CD14-positive monocyte (primary cell): Measurements from ENCODE around the gene FAM193A. TPM values are rescaled to one million over a fixed set of nuclear protein-coding genes. Genes with fewer than 3 reads are reported as not detected.

Experiments
- DNase-seq, 3 donors: peaks; one replicate each; pipeline ENCODE4 v3.0.0-alpha.2; 2011 to 2022
- H2AFZ ChIP-seq: 2 replicates; pipeline ENCODE4 v1.6.0; 2012; ENCODE audit warnings: mild to moderate bottlenecking, low read depth, low read length, inconsistent platforms; ENCODE audit not compliant: insufficient read depth, poor library complexity, severe bottlenecking
- H3K27ac ChIP-seq, 2 donors: 1 replicate in 1 of 2; 2 replicates in 1 of 2; pipeline ENCODE4 v1.5.1; 2012 to 2013; ENCODE audit warnings: low read length in 2 of 2, control low read depth in 1 of 2, inconsistent platforms in 1 of 2, low read depth in 1 of 2, mild to moderate bottlenecking in 1 of 2
- H3K27me3 ChIP-seq, 2 donors: one replicate each; pipeline versions ENCODE4 v1.6.0 to v1.6.1; 2011 to 2013; ENCODE audit warnings: low read length in 2 of 2; ENCODE audit not compliant: control insufficient read depth in 2 of 2, insufficient read depth in 2 of 2
- H3K36me3 ChIP-seq, 2 donors: replicated peaks in 1 of 2; 1 replicate in 1 of 2; 2 replicates in 1 of 2; pipeline versions ENCODE4 v1.5.1 to v1.6.1; 2012 to 2013; ENCODE audit warnings: low read length in 2 of 2, control low read depth in 1 of 2, inconsistent platforms in 1 of 2, mild to moderate bottlenecking in 1 of 2; ENCODE audit not compliant: insufficient read depth in 2 of 2, control insufficient read depth in 1 of 2
- H3K4me1 ChIP-seq, 2 donors: 1 replicate in 1 of 2; 2 replicates in 1 of 2; pipeline versions ENCODE4 v1.5.1 to v1.6.1; 2012 to 2013; ENCODE audit warnings: low read length in 2 of 2, control low read depth in 1 of 2, inconsistent platforms in 1 of 2, mild to moderate bottlenecking in 1 of 2, moderate library complexity in 1 of 2; ENCODE audit not compliant: insufficient read depth in 2 of 2, control insufficient read depth in 1 of 2
- H3K4me2 ChIP-seq: replicated peaks from 2 replicates; pipeline ENCODE3; 2012; ENCODE audit warnings: low read length, moderate library complexity, mild to moderate bottlenecking; ENCODE audit not compliant: poor library complexity, severe bottlenecking; ENCODE audit errors: extremely low read depth
- H3K4me3 ChIP-seq, 3 experiments: fragments of 200-600 bp in 1 of 3; sonication (generic) in 1 of 3; replicated peaks in 1 of 3; 1 replicate in 2 of 3; 2 replicates in 1 of 3; pipeline ENCODE4 v1.5.1; 2011 to 2013; ENCODE audit warnings: low read length in 3 of 3, mild to moderate bottlenecking in 3 of 3, control low read depth in 2 of 3, low read depth in 2 of 3, inconsistent platforms in 1 of 3, moderate library complexity in 1 of 3
- H3K79me2 ChIP-seq: 2 replicates; pipeline ENCODE4 v1.6.0; 2012; ENCODE audit warnings: mild to moderate bottlenecking, control low read depth, inconsistent platforms, low read length, moderate library complexity; ENCODE audit not compliant: insufficient read depth
- H3K9ac ChIP-seq: 2 replicates; pipeline ENCODE4 v1.6.0; 2017; ENCODE audit warnings: low read length, mild to moderate bottlenecking; ENCODE audit not compliant: insufficient read depth, poor library complexity, severe bottlenecking
- H3K9me3 ChIP-seq, 2 donors: replicated peaks in 1 of 2; 1 replicate in 1 of 2; 2 replicates in 1 of 2; pipeline versions ENCODE4 v1.5.1 to v1.6.1; 2012 to 2013; ENCODE audit warnings: low read length in 2 of 2, control low read depth in 1 of 2; ENCODE audit not compliant: control insufficient read depth in 1 of 2, insufficient read depth in 1 of 2
- H4K20me1 ChIP-seq: 2 replicates; pipeline ENCODE4 v1.6.0; 2012; ENCODE audit warnings: mild to moderate bottlenecking, low read length, control low read depth, moderate library complexity; ENCODE audit not compliant: insufficient read depth
- H3K27ac Mint-ChIP-seq, 7 donors: one replicate each; pipeline ENCODE4 v1.8.0; 2020; ENCODE audit warnings: mild to moderate bottlenecking in 7 of 7, mixed read lengths in 7 of 7, moderate library complexity in 6 of 7, inconsistent platforms in 2 of 7
- H3K27me3 Mint-ChIP-seq, 3 donors: one replicate each; pipeline ENCODE4 v1.8.0; 2021 to 2022; ENCODE audit warnings: low read depth in 3 of 3, mild to moderate bottlenecking in 3 of 3, mixed read lengths in 3 of 3, moderate library complexity in 3 of 3, inconsistent platforms in 1 of 3
- H3K36me3 Mint-ChIP-seq, 2 donors: one replicate each; pipeline ENCODE4 v1.8.0; 2020; ENCODE audit warnings: mixed read lengths in 2 of 2, inconsistent platforms in 1 of 2, mild to moderate bottlenecking in 1 of 2
- H3K4me1 Mint-ChIP-seq: one replicate; pipeline ENCODE4 v1.8.0; 2020; ENCODE audit warnings: mild to moderate bottlenecking, mixed read lengths
- H3K4me3 Mint-ChIP-seq, 2 donors: one replicate each; pipeline ENCODE4 v1.8.0; 2020; ENCODE audit warnings: mild to moderate bottlenecking in 2 of 2, mixed read lengths in 2 of 2, moderate library complexity in 1 of 2
- H3K9me3 Mint-ChIP-seq, 7 donors: one replicate each; pipeline ENCODE4 v1.8.0; 2020 to 2022; ENCODE audit warnings: mixed read lengths in 7 of 7, mild to moderate bottlenecking in 6 of 7, moderate library complexity in 6 of 7, inconsistent platforms in 2 of 7
- WGBS: methylation state at CpG from one replicate; pipeline ENCODE4 v1.1.5; 2013; ENCODE audit warnings: missing lambda C conversion rate; ENCODE audit not compliant: insufficient coverage; 5-methylcytosine and 5-hydroxymethylcytosine counted together
- intact Hi-C, 2 donors: fragments of 100-400 bp; cut with micrococcal nuclease; formaldehyde crosslinking; loops; one replicate each; pipeline versions ENCODE4 v1.15.0 to v1.15.1; 2023
- polyA plus RNA-seq, 3 donors: library from polyadenylated mRNA; depleted of rRNA in 1 of 3; unstranded in 2 of 3; stranded (reverse) in 1 of 3; fragments of 300-500 nt in 2 of 3; fragments of >200 nt in 1 of 3; fragmentation: Illumina TruSeq in 2 of 3; gene quantifications; 1 replicate in 2 of 3; 2 replicates in 1 of 3; pipeline ENCODE4 v1.2.3, GENCODE V29; 2012 to 2021
- TF ChIP-seq, protein P1 (sequence below): fragments of 200-600 bp; IDR thresholded peaks from one replicate; pipeline ENCODE4 v1.8.0; 2022; ENCODE audit warnings: antibody characterized with exemption, mild to moderate bottlenecking

Gene FAM193A
- polyA plus RNA-seq, 3 donors: 0.66 to 11.8 (median 0.82) TPM

DNA sequence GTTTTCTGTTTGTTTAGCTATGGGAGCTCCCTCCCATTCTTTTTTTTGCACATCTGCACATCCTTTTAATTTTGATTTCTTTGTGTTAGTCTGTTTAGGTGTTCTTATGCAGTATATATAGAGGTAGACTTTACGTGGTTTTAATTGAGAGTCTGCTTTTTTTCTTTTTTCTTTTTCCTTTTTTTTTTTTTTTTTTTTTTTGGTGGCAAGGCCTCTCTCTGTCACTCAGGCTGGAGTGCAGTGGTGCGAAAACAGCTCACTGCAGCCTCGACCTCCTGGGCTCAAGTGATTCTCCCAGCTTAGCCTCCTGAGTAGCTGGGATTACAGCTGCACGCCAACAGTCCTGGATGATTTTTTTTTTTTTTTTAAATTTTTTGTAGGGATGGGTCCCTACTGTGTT lies 68.2 kb downstream of the FAM193A start:
- no peak overlapping the region for H3K4me3 Mint-ChIP-seq
- 100% methylated on average over 2 of the region's 4 CpGs for WGBS
- peaks cover 5% of the 10 kb centered on the region for H3K4me1 Mint-ChIP-seq

GRCh38 chr4:2606960-2607506 lies 70.6 kb downstream of the FAM193A start:
- no peak for DNase-seq
- peaks cover 0 to 2% (median 0%) of the 10 kb centered on the region in 3 donors for H3K27me3 Mint-ChIP-seq
- H3K27ac ChIP-seq: no peak overlapping the region
- H3K4me3 ChIP-seq: no peak overlapping the region
- TF ChIP-seq, protein P1, sequence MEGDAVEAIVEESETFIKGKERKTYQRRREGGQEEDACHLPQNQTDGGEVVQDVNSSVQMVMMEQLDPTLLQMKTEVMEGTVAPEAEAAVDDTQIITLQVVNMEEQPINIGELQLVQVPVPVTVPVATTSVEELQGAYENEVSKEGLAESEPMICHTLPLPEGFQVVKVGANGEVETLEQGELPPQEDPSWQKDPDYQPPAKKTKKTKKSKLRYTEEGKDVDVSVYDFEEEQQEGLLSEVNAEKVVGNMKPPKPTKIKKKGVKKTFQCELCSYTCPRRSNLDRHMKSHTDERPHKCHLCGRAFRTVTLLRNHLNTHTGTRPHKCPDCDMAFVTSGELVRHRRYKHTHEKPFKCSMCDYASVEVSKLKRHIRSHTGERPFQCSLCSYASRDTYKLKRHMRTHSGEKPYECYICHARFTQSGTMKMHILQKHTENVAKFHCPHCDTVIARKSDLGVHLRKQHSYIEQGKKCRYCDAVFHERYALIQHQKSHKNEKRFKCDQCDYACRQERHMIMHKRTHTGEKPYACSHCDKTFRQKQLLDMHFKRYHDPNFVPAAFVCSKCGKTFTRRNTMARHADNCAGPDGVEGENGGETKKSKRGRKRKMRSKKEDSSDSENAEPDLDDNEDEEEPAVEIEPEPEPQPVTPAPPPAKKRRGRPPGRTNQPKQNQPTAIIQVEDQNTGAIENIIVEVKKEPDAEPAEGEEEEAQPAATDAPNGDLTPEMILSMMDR: no peak
- H2AFZ ChIP-seq: no peak overlapping the region
- no peaks in the 10 kb centered on the region for H3K27me3 ChIP-seq
- 96% methylated on average over 8 of the region's 9 CpGs for WGBS
- H3K9me3 ChIP-seq: no peaks in the 10 kb centered on the region
- H3K4me2 ChIP-seq: no peak overlapping the region
- intact Hi-C loops: no loop called here
- peaks cover 89% of the 10 kb centered on the region for H4K20me1 ChIP-seq
- no peaks in the 10 kb centered on the region for H3K9me3 Mint-ChIP-seq
- H3K4me3 Mint-ChIP-seq: no peak overlapping the region
- no peak overlapping the region for H3K27ac Mint-ChIP-seq
- peaks cover 5% of the 10 kb centered on the region for H3K4me1 Mint-ChIP-seq
- no peaks in the 10 kb centered on the region for H3K4me1 ChIP-seq
- peaks cover 16 to 48% of the 10 kb centered on the region in 2 donors for H3K36me3 Mint-ChIP-seq
- H3K9ac ChIP-seq: no peak overlapping the region
- H3K79me2 ChIP-seq: peaks cover 94% of the 10 kb centered on the region
- peaks cover 0 to 23% of the 10 kb centered on the region in 2 donors for H3K36me3 ChIP-seq

More for the DNA sequence above, 68.2 kb downstream of the FAM193A start:
- H3K9me3 Mint-ChIP-seq: no peaks in the 10 kb centered on the region
- Histone ChIP-seq H3K79me2 (peaks cover 94% of the 10 kb centered on the region), H4K20me1 (peaks cover 89% of the 10 kb centered on the region), H3K36me3 (peaks cover 2 to 37% of the 10 kb centered on the region in 2 donors), H3K4me1 (peaks cover 0 to 1% of the 10 kb centered on the region in 2 donors), H3K27ac (no peak overlapping the region), H3K4me2 (no peak overlapping the region), H3K27me3 (no peaks in the 10 kb centered on the region), H3K9ac (no peak overlapping the region), H3K4me3 (no peak overlapping the region), H3K9me3 (no peaks in the 10 kb centered on the region), H2AFZ (no peak overlapping the region)
- DNase-seq: no peak
- peaks cover 29 to 69% of the 10 kb centered on the region in 2 donors for H3K36me3 Mint-ChIP-seq
- no peak overlapping the region for H3K27ac Mint-ChIP-seq
- intact Hi-C loops: no loop called here
- peaks cover 0 to 2% (median 0%) of the 10 kb centered on the region in 3 donors for H3K27me3 Mint-ChIP-seq
- TF ChIP-seq, protein P1: no peak
